SK-N-SH (cell line): Measurements from ENCODE around the gene SYT1. TPM values are rescaled to one million over a fixed set of nuclear protein-coding genes. Genes with fewer than 3 reads are reported as not detected.

Experiments used
- CTCF ChIA-PET: fragments of 300-600, 350-600 bp; formaldehyde crosslinking; extraction: SDS; loops from one replicate; lab custom pipeline; 2021; lab: Yijun Ruan, JAX
- POLR2A ChIA-PET: fragments of 350-600 bp; sonication (Branson Sonifier 250); formaldehyde crosslinking; extraction: SDS; loops from one replicate; lab custom pipeline; 2020; ENCODE audit warnings: antibody characterized with exemption, inconsistent platforms; lab: Yijun Ruan, JAX
- DNase-seq: peaks from one replicate; pipeline ENCODE4 v3.0.0; 2012
- H2AFZ ChIP-seq: fragments of 200-600 bp; sonication (generic); 2 replicates; pipeline ENCODE4 v1.8.1; 2016; ENCODE audit warnings: antibody characterized with exemption, mild to moderate bottlenecking, low read depth
- H3F3A ChIP-seq: fragments of 200-600 bp; sonication (generic); replicated peaks from 2 replicates; pipeline ENCODE3; 2016; ENCODE audit warnings: antibody characterized with exemption, mild to moderate bottlenecking; ENCODE audit not compliant: insufficient read depth
- H3K27ac ChIP-seq, 2 experiments: fragments of 200-500 bp in 1 of 2; fragments of 200-600 bp in 1 of 2; sonication (Bioruptor generic) in 1 of 2; sonication (generic), shearing (Covaris generic) in 1 of 2; 2 replicates each; pipeline versions ENCODE4 v1.5.1 to v1.6.1; 2014 to 2016; ENCODE audit warnings: low read depth in 2 of 2, inconsistent platforms in 1 of 2, low read length in 1 of 2, mild to moderate bottlenecking in 1 of 2, mixed read lengths in 1 of 2
- H3K27me3 ChIP-seq: fragments of 200-600 bp; sonication (generic), shearing (Covaris generic); 2 replicates; pipeline ENCODE4 v1.6.1; 2016; ENCODE audit warnings: mixed run types; ENCODE audit not compliant: insufficient read depth
- H3K36me3 ChIP-seq, 2 experiments: fragments of 200-500 bp in 1 of 2; fragments of 200-600 bp in 1 of 2; sonication (Bioruptor generic) in 1 of 2; sonication (generic) in 1 of 2; replicated peaks in 1 of 2; 2 replicates each; pipeline versions ENCODE3 to v1.5.1; 2014 to 2016; ENCODE audit warnings: low read length in 1 of 2, mild to moderate bottlenecking in 1 of 2; ENCODE audit not compliant: insufficient read depth in 2 of 2, control insufficient read depth in 1 of 2
- H3K4me1 ChIP-seq, 2 experiments: fragments of 200-500 bp in 1 of 2; fragments of 200-600 bp in 1 of 2; sonication (Bioruptor generic) in 1 of 2; sonication (generic), shearing (Covaris generic) in 1 of 2; 2 replicates each; pipeline versions ENCODE4 v1.5.1 to v1.6.1; 2014 to 2016; ENCODE audit warnings: low read depth in 1 of 2, low read length in 1 of 2, mixed run types in 1 of 2; ENCODE audit not compliant: insufficient read depth in 2 of 2, control insufficient read depth in 1 of 2
- H3K4me2 ChIP-seq: fragments of 200-600 bp; sonication (generic), shearing (Covaris generic); 2 replicates; pipeline ENCODE4 v1.6.1; 2017; ENCODE audit warnings: mixed run types
- H3K4me3 ChIP-seq, 2 experiments: fragments of 200-500 bp in 1 of 2; fragments of 200-600 bp in 1 of 2; sonication (Bioruptor generic) in 1 of 2; sonication (generic), shearing (Covaris generic) in 1 of 2; 2 replicates each; pipeline versions ENCODE4 v1.5.1 to v1.8.1; 2014 to 2016; ENCODE audit warnings: low read depth in 2 of 2, inconsistent platforms in 1 of 2, low read length in 1 of 2, mild to moderate bottlenecking in 1 of 2, mixed read lengths in 1 of 2, moderate library complexity in 1 of 2
- H3K79me2 ChIP-seq: fragments of 200-600 bp; sonication (generic); 2 replicates; pipeline ENCODE4 v1.8.1; 2017; ENCODE audit warnings: mild to moderate bottlenecking; ENCODE audit not compliant: insufficient read depth
- H3K9ac ChIP-seq: fragments of 200-600 bp; sonication (generic); 2 replicates; pipeline ENCODE4 v1.6.1; 2017; ENCODE audit warnings: mixed run types
- H3K9me2 ChIP-seq: fragments of 200-600 bp; sonication (generic); 2 replicates; pipeline ENCODE4 v1.6.1; 2017; ENCODE audit warnings: mixed run types
- H3K9me3 ChIP-seq: fragments of 200-600 bp; sonication (generic); 2 replicates; pipeline ENCODE4 v1.6.1; 2017; ENCODE audit warnings: mixed run types, mild to moderate bottlenecking, moderate library complexity
- H4K20me1 ChIP-seq: fragments of 200-600 bp; sonication (generic); 2 replicates; pipeline ENCODE4 v1.6.1; 2017; ENCODE audit warnings: mild to moderate bottlenecking, mixed run types; ENCODE audit not compliant: insufficient read depth
- EP300 ChIP-seq, 2 experiments: IDR thresholded peaks; 2 replicates each; pipeline versions ENCODE4 v1.4.0 to v1.6.1; 2012; ENCODE audit warnings: borderline replicate concordance in 1 of 2, low read depth in 1 of 2, low read length in 1 of 2
- EZH2phosphoT487 ChIP-seq: fragments of 200-600 bp; sonication (generic); IDR thresholded peaks from 2 replicates; pipeline ENCODE4 v1.6.1; 2017; ENCODE audit warnings: low read depth, mixed run types, mild to moderate bottlenecking, antibody characterized with exemption, moderate library complexity, borderline replicate concordance
- FOXJ3 ChIP-seq: sonication (generic); formaldehyde crosslinking; IDR thresholded peaks from 2 replicates; pipeline ENCODE4 v1.5.1; 2020; ENCODE audit warnings: mild to moderate bottlenecking, missing genetic modification reagents
- FOXM1 ChIP-seq: IDR thresholded peaks from 2 replicates; pipeline ENCODE4 v1.4.0; 2012; ENCODE audit warnings: low read depth, mild to moderate bottlenecking
- GABPA ChIP-seq: IDR thresholded peaks from 2 replicates; pipeline ENCODE4 v1.4.0; 2012; ENCODE audit warnings: low read depth, mild to moderate bottlenecking
- IRF3 ChIP-seq: fragments of 150-350 bp; IDR thresholded peaks from 2 replicates; pipeline ENCODE4 v1.6.1; 2016; ENCODE audit warnings: mild to moderate bottlenecking, low read depth, low read length
- JUND ChIP-seq: IDR thresholded peaks from 2 replicates; pipeline ENCODE4 v1.4.0; 2012
- MAX ChIP-seq: IDR thresholded peaks from 2 replicates; pipeline ENCODE4 v1.4.0; 2012; ENCODE audit warnings: low read depth
- MEF2A ChIP-seq: IDR thresholded peaks from 2 replicates; pipeline ENCODE4 v1.4.0; 2012; ENCODE audit warnings: low read depth, borderline replicate concordance
- MXI1 ChIP-seq: IDR thresholded peaks from 2 replicates; pipeline ENCODE4 v1.6.1; 2012; ENCODE audit warnings: mild to moderate bottlenecking, low read depth, low read length, improper control_type of control experiment
- NFIC ChIP-seq: IDR thresholded peaks from 2 replicates; pipeline ENCODE4 v1.4.0; 2012; ENCODE audit warnings: borderline replicate concordance
- PBX3 ChIP-seq: IDR thresholded peaks from 2 replicates; pipeline ENCODE4; 2012
- POLR2AphosphoS5 ChIP-seq: IDR thresholded peaks from 2 replicates; pipeline ENCODE4 v1.6.1; 2012; ENCODE audit warnings: low read depth, low read length
- RAD21 ChIP-seq: IDR thresholded peaks from 2 replicates; pipeline ENCODE4 v1.6.1; 2012; ENCODE audit warnings: mild to moderate bottlenecking, low read length
- RCOR1 ChIP-seq: fragments of 150-350 bp; IDR thresholded peaks from 2 replicates; pipeline ENCODE4 v1.6.1; 2017; ENCODE audit warnings: antibody characterized with exemption, low read length
- SIN3A ChIP-seq: IDR thresholded peaks from 2 replicates; pipeline ENCODE4 v1.6.1; 2012; ENCODE audit warnings: low read depth, mild to moderate bottlenecking, low read length, moderate library complexity, borderline replicate concordance
- SMC3 ChIP-seq: IDR thresholded peaks from 2 replicates; pipeline ENCODE4 v1.6.1; 2012; ENCODE audit warnings: low read depth, low read length, improper control_type of control experiment
- TCF12 ChIP-seq: IDR thresholded peaks from 2 replicates; pipeline ENCODE4 v1.4.0; 2012
- TEAD4 ChIP-seq: IDR thresholded peaks from 2 replicates; pipeline ENCODE4 v1.4.0; 2012; ENCODE audit warnings: mild to moderate bottlenecking, borderline replicate concordance; ENCODE audit not compliant: insufficient read depth
- YY1 ChIP-seq: IDR thresholded peaks from 2 replicates; pipeline ENCODE4 v1.4.0; 2012; ENCODE audit warnings: low read depth, mild to moderate bottlenecking
- WGBS: methylation state at CpG from one replicate; pipeline ENCODE4 v1.1.6; 2017; ENCODE audit warnings: low lambda C conversion rate; 5-methylcytosine and 5-hydroxymethylcytosine counted together
- polyA plus RNA-seq, 3 experiments: library from polyadenylated mRNA; depleted of rRNA; stranded (reverse); fragments of >200 nt; gene quantifications; 2 replicates each; pipeline ENCODE4 v1.2.3, GENCODE V29; 2012
- TF ChIP-seq, protein P1 (sequence below): fragments of 200-600 bp; sonication (generic); IDR thresholded peaks from 2 replicates; pipeline ENCODE4 v1.6.1; 2017; ENCODE audit warnings: antibody characterized with exemption, mild to moderate bottlenecking, moderate library complexity

Gene SYT1
- polyA plus RNA-seq, 1 of the 3 experiments (the other 2 are of a cell fraction): 12.7 TPM

DNA sequence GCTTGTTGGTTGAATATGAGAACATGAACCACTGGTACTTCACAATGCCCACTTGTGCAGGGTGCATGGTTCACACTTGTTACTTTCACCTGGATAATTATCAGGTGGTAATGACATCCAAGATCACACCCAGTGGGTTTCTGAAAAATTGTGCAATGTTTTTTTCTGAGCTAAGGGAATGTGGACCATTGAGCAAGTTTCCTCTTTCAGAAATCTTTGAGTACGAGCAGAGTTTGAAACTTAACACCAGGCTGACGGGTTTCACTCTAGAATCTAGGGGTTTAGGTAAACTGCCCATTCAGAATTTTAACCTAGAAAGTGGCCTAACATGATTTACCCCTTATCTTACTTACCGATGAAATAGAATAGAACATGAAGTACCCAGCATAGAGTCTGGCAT is 436.6 kb downstream of the SYT1 start:
- DNase-seq: no peak
- Histone ChIP-seq H3K4me2 (no peak overlapping the region), H3K27me3 (no peaks in the 10 kb centered on the region), H3K4me3 (no peak overlapping the region), H3K9ac (no peak overlapping the region), H4K20me1 (no peaks in the 10 kb centered on the region; the same call in 1 of the 2 replicates), H3K9me2 (no peaks in the 10 kb centered on the region), H2AFZ (no peak overlapping the region), H3K9me3 (no peaks in the 10 kb centered on the region), H3K79me2 (no peaks in the 10 kb centered on the region), H3K36me3 (peaks cover 22 to 40% of the 10 kb centered on the region in 2 experiments), H3K27ac (no peak overlapping the region), H3K4me1 (peaks cover under 1 to 7% of the 10 kb centered on the region in 2 experiments; a peak in 1 of 4 replicates), H3F3A (peaks cover 3% of the 10 kb centered on the region)
- no peak for TF ChIP-seq MXI1
- no peak for TF ChIP-seq SMC3
- TF ChIP-seq TCF12: no peak
- TF ChIP-seq IRF3: no peak
- TF ChIP-seq POLR2AphosphoS5: no peak
- TF ChIP-seq TEAD4: no peak
- TF ChIP-seq, protein P1, sequence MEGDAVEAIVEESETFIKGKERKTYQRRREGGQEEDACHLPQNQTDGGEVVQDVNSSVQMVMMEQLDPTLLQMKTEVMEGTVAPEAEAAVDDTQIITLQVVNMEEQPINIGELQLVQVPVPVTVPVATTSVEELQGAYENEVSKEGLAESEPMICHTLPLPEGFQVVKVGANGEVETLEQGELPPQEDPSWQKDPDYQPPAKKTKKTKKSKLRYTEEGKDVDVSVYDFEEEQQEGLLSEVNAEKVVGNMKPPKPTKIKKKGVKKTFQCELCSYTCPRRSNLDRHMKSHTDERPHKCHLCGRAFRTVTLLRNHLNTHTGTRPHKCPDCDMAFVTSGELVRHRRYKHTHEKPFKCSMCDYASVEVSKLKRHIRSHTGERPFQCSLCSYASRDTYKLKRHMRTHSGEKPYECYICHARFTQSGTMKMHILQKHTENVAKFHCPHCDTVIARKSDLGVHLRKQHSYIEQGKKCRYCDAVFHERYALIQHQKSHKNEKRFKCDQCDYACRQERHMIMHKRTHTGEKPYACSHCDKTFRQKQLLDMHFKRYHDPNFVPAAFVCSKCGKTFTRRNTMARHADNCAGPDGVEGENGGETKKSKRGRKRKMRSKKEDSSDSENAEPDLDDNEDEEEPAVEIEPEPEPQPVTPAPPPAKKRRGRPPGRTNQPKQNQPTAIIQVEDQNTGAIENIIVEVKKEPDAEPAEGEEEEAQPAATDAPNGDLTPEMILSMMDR: no peak
- TF ChIP-seq PBX3: no peak
- no peak for TF ChIP-seq YY1
- TF ChIP-seq SIN3A: no peak
- TF ChIP-seq FOXJ3: no peak
- no peak for TF ChIP-seq GABPA
- CTCF ChIA-PET: no interaction called here
- POLR2A ChIA-PET: no interaction called here
- 90% methylated on average over 3 of the region's 3 CpGs for WGBS

DNA sequence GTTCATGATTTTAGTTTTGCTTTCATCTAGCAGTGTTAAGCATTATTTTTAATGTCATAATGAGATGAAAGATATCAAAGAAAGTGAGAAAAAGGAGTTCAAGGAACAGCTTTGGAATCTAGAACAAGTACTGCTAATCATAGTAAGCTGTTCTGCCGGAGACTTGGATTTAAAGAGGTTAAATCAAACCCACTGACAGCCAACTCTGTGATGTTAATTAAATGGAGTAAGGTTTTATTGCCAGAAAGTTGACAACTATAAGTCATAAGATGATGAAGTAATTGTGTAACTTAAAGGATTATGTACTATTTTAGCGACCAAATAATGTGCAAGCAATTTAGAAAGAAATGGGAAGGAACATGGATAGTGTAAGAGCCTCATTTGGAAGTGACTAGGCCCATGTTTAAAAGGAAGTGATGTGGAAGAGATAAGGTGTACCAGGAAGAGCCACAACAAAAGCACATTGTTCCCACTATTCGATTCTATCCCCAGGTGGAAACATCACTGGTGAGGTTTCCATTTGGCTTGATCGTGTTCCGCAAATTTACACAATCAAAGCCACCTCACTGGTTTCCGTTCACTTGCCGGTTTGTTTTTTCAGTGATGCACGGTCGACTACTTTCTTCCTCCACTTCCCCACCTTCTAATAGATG is 437.7 kb downstream of the SYT1 start:
- Histone ChIP-seq H3K9me2 (no peaks in the 10 kb centered on the region), H3K79me2 (no peaks in the 10 kb centered on the region), H2AFZ (no peak overlapping the region), H3K9me3 (no peaks in the 10 kb centered on the region), H3K27ac (no peak overlapping the region), H4K20me1 (no peaks in the 10 kb centered on the region; the same call in 1 of the 2 replicates), H3K4me1 (no peaks in the 10 kb centered on the region; a peak in 1 of 4 replicates), H3K4me3 (no peak overlapping the region), H3K4me2 (no peak overlapping the region), H3F3A (peaks cover 3% of the 10 kb centered on the region), H3K27me3 (no peaks in the 10 kb centered on the region), H3K36me3 (peaks cover 19 to 38% of the 10 kb centered on the region in 2 experiments), H3K9ac (no peak overlapping the region)
- TF ChIP-seq MAX: no peak
- no peak for TF ChIP-seq FOXJ3
- TF ChIP-seq EZH2phosphoT487: no peak
- TF ChIP-seq, protein P1: no peak
- no peak for TF ChIP-seq RCOR1
- no peak for TF ChIP-seq IRF3
- TF ChIP-seq FOXM1: no peak
- TF ChIP-seq TCF12: no peak
- TF ChIP-seq JUND: no peak
- TF ChIP-seq RAD21: no peak
- TF ChIP-seq NFIC: no peak
- no peak for TF ChIP-seq EP300 (IDR thresholded peaks at IDR 0.05; ENCODE audit: borderline replicate concordance in 1 of 2, low read depth in 1 of 2, low read length in 1 of 2)
- TF ChIP-seq MEF2A: no peak
- 90% methylated on average over 9 of the region's 9 CpGs for WGBS
- ChIA-PET POLR2A (no interaction called here), CTCF (no interaction called here)
- DNase-seq: no peak
